Effector memory CD8-positive, alpha-beta T cell (primary cell): ENCODE data around the gene ABCA7.

Experiments
- ATAC-seq: fragments of 150-1000 bp; cut with Tn5 transposase; replicated peaks from 2 replicates; pipeline ENCODE4 v1.10.0; 2021; ENCODE audit warnings: mild to moderate bottlenecking, moderate library complexity
- DNase-seq, 3 experiments: peaks; one replicate each; pipeline ENCODE4 v3.0.0; 2021
- H3K27ac Mint-ChIP-seq, 2 donors: one replicate each; pipeline ENCODE4 v1.8.0; 2022; ENCODE audit warnings: mild to moderate bottlenecking in 2 of 2, mixed read lengths in 2 of 2, moderate library complexity in 2 of 2
- H3K27me3 Mint-ChIP-seq, 2 donors: one replicate each; pipeline ENCODE4 v1.8.0; 2022; ENCODE audit warnings: mixed read lengths in 2 of 2
- H3K36me3 Mint-ChIP-seq: one replicate; pipeline ENCODE4 v1.8.0; 2022; ENCODE audit warnings: mild to moderate bottlenecking, moderate library complexity, mixed read lengths; ENCODE audit not compliant: insufficient read depth
- H3K4me1 Mint-ChIP-seq, 2 donors: one replicate each; pipeline ENCODE4 v1.8.0; 2022; ENCODE audit warnings: low read depth in 2 of 2, mixed read lengths in 2 of 2
- H3K4me3 Mint-ChIP-seq, 2 donors: one replicate each; pipeline ENCODE4 v1.8.0; 2022; ENCODE audit warnings: mild to moderate bottlenecking in 2 of 2, mixed read lengths in 2 of 2, moderate library complexity in 2 of 2
- H3K9me3 Mint-ChIP-seq, 2 donors: one replicate each; pipeline ENCODE4 v1.8.0; 2022; ENCODE audit warnings: mixed read lengths in 2 of 2

Gene ABCA7

GRCh38 chr19:1073063-1073955, 33.4 kb downstream of the ABCA7 start:
- ATAC-seq (no peak), DNase-seq (no peak)
- no peaks in the 10 kb centered on the region for H3K9me3 Mint-ChIP-seq
- H3K27ac Mint-ChIP-seq = peak overlapping the region; percentile 52 to 96
- H3K27me3 Mint-ChIP-seq = no peaks in the 10 kb centered on the region
- peaks cover 49 to 50% of the 10 kb centered on the region in 2 donors for H3K4me1 Mint-ChIP-seq
- peaks cover 95% of the 10 kb centered on the region for H3K36me3 Mint-ChIP-seq
- peak overlapping the region; percentile 43 to 70 for H3K4me3 Mint-ChIP-seq

GRCh38 chr19:1073956-1074517, 34.1 kb downstream of the ABCA7 start:
- Mint-ChIP-seq H3K27me3 (no peaks in the 10 kb centered on the region), H3K27ac (peak overlapping the region; percentile 52 to 96), H3K9me3 (no peaks in the 10 kb centered on the region), H3K4me1 (peaks cover 43 to 44% of the 10 kb centered on the region in 2 donors), H3K4me3 (peak overlapping the region; percentile 38 to 70), H3K36me3 (peaks cover 95% of the 10 kb centered on the region)
- ATAC-seq (no peak), DNase-seq (no peak)

DNA sequence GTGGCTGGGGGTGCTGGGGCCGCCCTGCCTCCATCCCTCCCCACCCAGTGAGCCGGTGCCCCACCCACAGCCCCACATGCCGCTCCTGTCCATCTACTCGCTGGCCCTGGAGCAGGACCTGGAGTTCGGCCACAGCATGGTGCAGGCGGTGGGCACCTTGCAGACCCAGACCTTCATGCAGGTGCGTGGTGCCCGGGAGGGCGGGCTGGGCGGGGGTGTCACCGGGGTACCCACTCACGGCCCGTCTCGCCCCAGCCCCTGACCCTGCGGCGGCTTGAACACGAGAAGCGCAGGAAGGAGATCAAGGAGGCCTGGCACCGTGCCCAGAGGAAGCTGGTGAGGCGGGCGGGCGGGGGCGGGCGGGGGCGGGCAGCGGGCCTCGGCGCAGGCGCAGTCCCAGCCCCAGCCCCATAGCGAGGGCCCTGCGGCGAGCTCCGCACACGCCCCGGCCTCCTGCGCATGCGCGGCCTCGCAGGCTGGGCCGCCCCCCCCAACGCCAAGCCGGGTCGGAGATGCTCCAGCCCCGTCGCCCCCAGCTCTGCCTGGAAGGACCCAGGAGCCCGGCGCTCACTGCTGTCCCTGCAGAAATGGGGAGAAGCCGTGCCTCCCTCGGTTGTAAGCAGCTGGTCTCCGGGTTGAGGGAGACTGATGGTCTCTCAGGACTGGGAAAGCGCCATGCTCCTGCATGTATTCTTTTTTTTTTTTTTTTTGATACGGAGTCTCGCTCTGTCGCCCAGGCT, 34.8 kb downstream of the ABCA7 start:
- peak; percentile 57 for ATAC-seq
- Mint-ChIP-seq H3K4me3 (peak overlapping the region; percentile 78 to 84), H3K36me3 (peaks cover 95% of the 10 kb centered on the region), H3K9me3 (no peaks in the 10 kb centered on the region), H3K27ac (peak overlapping the region in 1 of 2 donors; percentile 97), H3K27me3 (no peaks in the 10 kb centered on the region), H3K4me1 (peaks cover 36 to 40% of the 10 kb centered on the region in 2 donors)
- peak; percentile 89 to 97 (median 91) for DNase-seq

DNA sequence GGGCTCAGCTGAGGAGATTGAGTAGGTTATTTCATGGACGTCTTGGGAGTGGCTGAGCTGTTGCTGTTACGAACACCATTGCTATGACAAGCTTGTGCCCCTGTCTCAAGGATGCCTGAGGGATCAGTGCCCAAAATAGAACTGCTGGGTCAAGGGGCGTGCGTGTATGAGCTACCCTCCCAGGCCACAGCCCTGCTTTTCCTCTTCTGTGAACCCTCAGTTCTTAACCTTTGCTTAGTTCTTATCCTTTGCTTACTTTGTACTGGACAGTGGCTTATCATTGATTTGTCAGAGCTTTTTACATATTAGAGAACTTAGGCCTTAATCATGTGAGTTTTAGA, 36.1 kb downstream of the ABCA7 start:
- H3K27ac Mint-ChIP-seq = peak overlapping the region; percentile 97
- no peaks in the 10 kb centered on the region for H3K27me3 Mint-ChIP-seq
- H3K4me3 Mint-ChIP-seq = peak overlapping the region; percentile 78 to 84
- ATAC-seq (no peak), DNase-seq (no peak)
- H3K36me3 Mint-ChIP-seq = peaks cover 95% of the 10 kb centered on the region
- no peaks in the 10 kb centered on the region for H3K9me3 Mint-ChIP-seq
- H3K4me1 Mint-ChIP-seq = peaks cover 36 to 43% of the 10 kb centered on the region in 2 donors

DNA sequence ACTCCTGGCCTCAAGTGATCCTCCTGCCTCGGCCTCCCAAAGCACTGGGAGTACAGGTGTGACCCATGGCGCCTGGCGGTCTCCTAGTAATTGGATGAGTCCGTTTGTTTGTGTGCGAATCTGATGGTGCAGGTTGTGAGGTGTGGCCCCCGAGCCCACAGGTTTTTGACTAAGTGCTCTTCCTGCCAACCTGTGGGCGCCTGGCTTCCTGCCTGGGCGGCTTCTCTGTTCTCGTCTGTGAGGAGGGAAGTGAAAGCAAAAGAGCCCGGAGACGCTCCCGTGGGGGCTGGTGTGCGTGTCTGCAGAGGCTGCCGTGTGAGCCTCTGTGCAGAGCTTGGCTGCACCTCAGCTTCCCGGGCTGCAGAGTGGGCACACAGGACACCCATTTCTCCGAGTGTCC, 37.0 kb downstream of the ABCA7 start:
- H3K4me3 Mint-ChIP-seq = peak overlapping the region; percentile 78 to 84
- no peaks in the 10 kb centered on the region for H3K27me3 Mint-ChIP-seq
- ATAC-seq (peak; percentile 81), DNase-seq (peak; percentile 87)
- peaks cover 100% of the 10 kb centered on the region for H3K36me3 Mint-ChIP-seq
- H3K27ac Mint-ChIP-seq = peak overlapping the region; percentile 97
- peaks cover 32 to 42% of the 10 kb centered on the region in 2 donors for H3K4me1 Mint-ChIP-seq
- no peaks in the 10 kb centered on the region for H3K9me3 Mint-ChIP-seq

DNA sequence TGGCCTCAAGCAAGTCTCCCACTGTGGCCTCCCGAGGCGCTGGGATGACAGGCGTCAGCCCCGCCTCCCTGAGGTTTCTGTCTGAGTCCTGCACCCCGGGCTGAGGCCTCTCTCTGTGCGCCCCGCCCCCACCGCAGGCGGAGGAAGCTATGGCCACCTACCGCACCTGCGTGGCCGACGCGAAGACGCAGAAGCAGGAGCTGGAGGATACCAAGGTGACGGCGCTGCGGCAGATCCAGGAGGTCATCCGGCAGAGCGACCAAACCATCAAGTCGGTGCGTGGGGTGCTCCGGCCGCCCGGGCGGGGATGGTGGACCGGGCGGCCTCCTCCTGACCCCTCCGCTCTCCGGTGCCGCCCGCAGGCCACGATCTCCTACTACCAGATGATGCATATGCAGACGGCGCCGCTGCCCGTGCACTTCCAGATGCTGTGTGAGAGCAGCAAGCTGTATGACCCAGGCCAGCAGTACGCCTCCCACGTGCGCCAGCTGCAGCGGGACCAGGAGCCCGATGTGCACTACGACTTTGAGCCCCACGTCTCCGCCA, 39.7 kb downstream of the ABCA7 start:
- ATAC-seq = no peak
- Mint-ChIP-seq H3K4me3 (peak overlapping the region; percentile 78 to 84), H3K27me3 (no peaks in the 10 kb centered on the region)

DNA sequence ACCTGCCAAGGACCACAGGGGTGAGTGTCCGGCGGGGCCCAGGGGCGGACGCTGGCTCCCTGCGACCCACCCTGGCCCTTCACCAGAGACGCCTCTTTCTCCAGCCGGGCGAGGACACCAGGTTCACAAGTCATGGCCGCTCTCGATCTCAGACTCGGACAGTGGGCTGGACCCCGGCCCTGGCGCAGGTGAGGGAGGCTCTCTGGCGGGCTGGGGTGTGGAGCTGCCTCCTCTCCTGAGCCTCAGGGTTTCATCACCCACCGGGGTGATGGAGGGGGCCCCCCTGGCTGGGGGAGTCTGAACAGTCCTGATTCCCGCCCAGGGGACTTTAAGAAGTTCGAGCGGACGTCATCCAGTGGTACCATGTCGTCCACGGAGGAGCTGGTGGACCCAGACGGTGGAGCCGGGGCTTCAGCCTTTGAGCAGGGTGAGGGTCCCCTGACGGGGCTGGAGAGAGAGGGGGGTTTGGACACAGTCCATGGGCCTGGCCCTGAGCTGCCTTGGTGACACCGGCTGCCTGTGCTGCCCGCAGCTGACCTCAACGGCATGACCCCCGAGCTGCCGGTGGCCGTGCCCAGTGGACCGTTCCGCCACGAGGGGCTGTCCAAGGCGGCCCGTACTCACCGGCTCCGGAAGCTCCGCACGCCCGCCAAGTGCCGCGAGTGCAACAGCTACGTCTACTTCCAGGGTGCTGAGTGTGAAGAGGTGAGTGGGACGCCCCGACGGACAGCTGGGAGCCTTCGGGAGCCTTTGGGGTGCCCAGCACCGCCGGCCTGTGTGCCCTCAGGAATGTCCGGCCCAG, 40.7 kb downstream of the ABCA7 start:
- Mint-ChIP-seq H3K27ac (peak overlapping the region in 1 of 2 donors; percentile 97), H3K36me3 (peaks cover 98% of the 10 kb centered on the region), H3K4me1 (peaks cover 26 to 36% of the 10 kb centered on the region in 2 donors)

More for the DNA sequence above, 39.7 kb downstream of the ABCA7 start:
- peak in 1 of 3 experiments; percentile 37 for DNase-seq
- H3K4me1 Mint-ChIP-seq = peaks cover 20 to 29% of the 10 kb centered on the region in 2 donors
- peaks cover 98% of the 10 kb centered on the region for H3K36me3 Mint-ChIP-seq
- peak overlapping the region; percentile 97 for H3K27ac Mint-ChIP-seq
- no peaks in the 10 kb centered on the region for H3K9me3 Mint-ChIP-seq

DNA sequence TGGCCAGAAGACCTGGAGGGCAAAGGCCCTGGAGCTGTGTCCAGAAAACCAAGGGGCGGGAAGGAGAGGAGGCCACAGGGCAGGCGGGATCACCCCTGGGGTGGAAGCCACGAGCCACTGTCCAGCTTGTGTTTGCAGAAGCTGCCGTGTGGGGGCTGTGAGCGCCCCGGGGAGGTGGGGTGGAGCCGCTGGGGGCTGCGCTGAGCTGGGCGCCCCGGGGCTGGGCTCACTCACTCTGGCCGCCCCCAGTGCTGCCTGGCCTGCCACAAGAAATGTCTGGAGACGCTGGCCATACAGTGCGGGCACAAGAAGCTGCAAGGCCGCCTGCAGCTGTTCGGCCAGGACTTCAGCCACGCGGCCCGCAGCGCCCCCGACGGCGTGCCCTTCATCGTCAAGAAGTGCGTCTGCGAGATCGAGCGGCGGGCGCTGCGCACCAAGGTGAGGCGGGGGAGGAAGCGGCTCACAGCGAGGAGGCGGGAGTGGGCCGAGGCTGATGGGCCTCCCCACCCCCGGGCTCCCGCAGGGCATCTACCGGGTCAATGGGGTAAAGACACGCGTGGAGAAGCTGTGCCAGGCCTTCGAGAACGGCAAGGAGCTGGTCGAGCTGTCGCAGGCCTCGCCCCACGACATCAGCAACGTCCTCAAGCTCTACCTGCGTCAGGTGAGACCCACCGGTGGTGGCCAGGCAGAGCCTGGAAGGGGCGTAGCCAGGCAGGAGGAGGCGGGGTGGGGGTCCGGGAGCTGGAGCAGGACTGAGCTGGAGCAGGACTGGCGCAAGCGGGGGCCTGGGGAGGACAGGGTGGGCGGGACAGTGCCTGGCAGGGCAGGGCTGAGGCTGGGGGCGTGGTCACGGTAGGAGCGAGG, 41.6 kb downstream of the ABCA7 start:
- Mint-ChIP-seq H3K9me3 (no peaks in the 10 kb centered on the region), H3K36me3 (peaks cover 98% of the 10 kb centered on the region)
- no peak for ATAC-seq

More for the DNA sequence above, 40.7 kb downstream of the ABCA7 start:
- ATAC-seq (no peak), DNase-seq (no peak)
- Mint-ChIP-seq H3K9me3 (no peaks in the 10 kb centered on the region), H3K4me3 (peak overlapping the region; percentile 78 to 84), H3K27me3 (no peaks in the 10 kb centered on the region)

DNA sequence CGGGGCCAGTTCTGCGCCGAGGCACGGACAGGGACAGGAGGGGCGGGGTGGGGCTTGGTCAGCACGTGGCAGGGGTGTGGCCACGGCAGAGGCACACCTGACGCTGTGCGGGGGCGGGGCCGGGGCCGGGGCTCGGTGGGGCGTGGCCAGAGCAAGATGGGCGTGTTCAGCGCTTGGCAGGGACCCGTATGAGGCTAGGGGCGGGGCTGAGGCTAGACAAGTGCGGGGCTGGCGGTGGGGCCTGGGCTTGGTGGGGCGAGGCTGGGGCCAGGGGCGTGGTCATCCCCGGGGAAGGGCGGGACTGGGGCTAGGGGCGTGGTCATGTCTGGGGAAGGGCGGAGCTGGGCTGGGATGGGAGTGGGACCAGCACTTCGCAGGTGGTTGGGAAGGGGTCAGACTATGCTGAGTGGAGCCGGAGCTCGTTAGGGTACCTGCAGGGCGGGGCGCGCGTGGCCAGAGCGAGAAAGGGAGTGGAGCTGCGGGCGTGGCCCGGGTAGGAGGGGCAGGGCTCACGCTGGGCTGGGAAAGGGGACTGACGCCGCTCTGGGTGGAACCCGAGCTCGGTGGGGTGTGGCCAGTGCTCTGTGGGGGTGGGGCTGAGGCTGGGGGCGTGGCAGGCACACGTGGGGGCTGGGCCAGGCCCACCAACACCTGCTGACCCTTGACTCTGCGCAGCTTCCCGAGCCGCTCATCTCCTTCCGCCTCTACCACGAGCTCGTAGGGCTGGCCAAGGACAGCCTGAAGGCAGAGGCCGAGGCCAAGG, 42.4 kb downstream of the ABCA7 start:
- H3K36me3 Mint-ChIP-seq = peaks cover 98% of the 10 kb centered on the region
- H3K27me3 Mint-ChIP-seq = no peaks in the 10 kb centered on the region
- H3K4me3 Mint-ChIP-seq = peak overlapping the region; percentile 51 to 78
- peak overlapping the region; percentile 83 to 97 for H3K27ac Mint-ChIP-seq
- peak; percentile 78 for ATAC-seq
- DNase-seq = peak; percentile 71 to 79 (median 73)
- peaks cover 15 to 32% of the 10 kb centered on the region in 2 donors for H3K4me1 Mint-ChIP-seq
- H3K9me3 Mint-ChIP-seq = no peaks in the 10 kb centered on the region

More for the DNA sequence above, 41.6 kb downstream of the ABCA7 start:
- DNase-seq = no peak
- Mint-ChIP-seq H3K27me3 (no peaks in the 10 kb centered on the region), H3K4me1 (peaks cover 20 to 33% of the 10 kb centered on the region in 2 donors), H3K4me3 (peak overlapping the region; percentile 78 to 84), H3K27ac (peak overlapping the region; percentile 83 to 97)

GRCh38 chr19:1082928-1083816, 43.3 kb downstream of the ABCA7 start:
- ATAC-seq (no peak), DNase-seq (peak in 1 of 3 experiments; percentile 5)
- no peaks in the 10 kb centered on the region for H3K9me3 Mint-ChIP-seq
- H3K27me3 Mint-ChIP-seq = no peaks in the 10 kb centered on the region
- peaks cover 23 to 36% of the 10 kb centered on the region in 2 donors for H3K4me1 Mint-ChIP-seq
- H3K27ac Mint-ChIP-seq = peak overlapping the region; percentile 31 to 95
- peaks cover 98% of the 10 kb centered on the region for H3K36me3 Mint-ChIP-seq
- peak overlapping the region in 1 of 2 donors; percentile 57 for H3K4me3 Mint-ChIP-seq
